Nephron (organoid): ENCODE data around the gene SUPT3H.

ENCODE experiments used
- H3K27ac Mint-ChIP-seq, 3 experiments: 2 replicates each; pipeline ENCODE4 v1.8.0; 2020; ENCODE audit warnings: mixed read lengths in 3 of 3, mild to moderate bottlenecking in 2 of 3, moderate library complexity in 1 of 3
- H3K27me3 Mint-ChIP-seq: 2 replicates; pipeline ENCODE4 v1.8.0; 2021; ENCODE audit warnings: low read depth, mild to moderate bottlenecking, moderate library complexity, mixed read lengths
- H3K36me3 Mint-ChIP-seq: 2 replicates; pipeline ENCODE4 v1.8.0; 2020; ENCODE audit warnings: low read depth, mixed read lengths
- H3K4me1 Mint-ChIP-seq: 2 replicates; pipeline ENCODE4 v1.8.0; 2020; ENCODE audit warnings: mixed read lengths
- H3K4me3 Mint-ChIP-seq, 3 experiments: 2 replicates each; pipeline ENCODE4 v1.8.0; 2020; ENCODE audit warnings: mild to moderate bottlenecking in 3 of 3, mixed read lengths in 3 of 3, moderate library complexity in 2 of 3
- H3K9me3 Mint-ChIP-seq: 2 replicates; pipeline ENCODE4 v1.8.0; 2020; ENCODE audit warnings: mixed read lengths
- CTCF ChIP-seq, 3 experiments: fragments of 200-600 bp; sonication (generic); IDR thresholded peaks; one replicate each; pipeline ENCODE4 v1.5.0; 2021; ENCODE audit warnings: antibody characterized with exemption in 3 of 3; ENCODE audit not compliant: unreplicated experiment in 3 of 3

Gene SUPT3H

GRCh38 chr6:44826025-44826676 is 551.6 kb downstream of the SUPT3H start:
- Mint-ChIP-seq H3K9me3 (no peaks in the 10 kb centered on the region), H3K36me3 (no peaks in the 10 kb centered on the region), H3K4me1 (peaks cover 23% of the 10 kb centered on the region), H3K27ac (peak overlapping the region; percentile 1 to 17 (median 5)), H3K4me3 (no peak overlapping the region), H3K27me3 (no peaks in the 10 kb centered on the region)
- no peak for TF ChIP-seq CTCF (IDR thresholded peaks at IDR 0.05; ENCODE audit: unreplicated experiment in 3 of 3)

- Mint-ChIP-seq H3K27me3 (no peaks in the 10 kb centered on the region), H3K4me1 (peaks cover 20% of the 10 kb centered on the region), H3K27ac (no peak overlapping the region), H3K9me3 (no peaks in the 10 kb centered on the region), H3K4me3 (no peak overlapping the region), H3K36me3 (no peaks in the 10 kb centered on the region)
- TF ChIP-seq CTCF (IDR thresholded peaks at IDR 0.05; ENCODE audit: unreplicated experiment in 3 of 3) = no peak
These were observed 552.5 kb downstream of the SUPT3H start for GRCh38 chr6:44825273-44825672.

- Mint-ChIP-seq H3K4me1 (peaks cover 15% of the 10 kb centered on the region), H3K27me3 (no peaks in the 10 kb centered on the region), H3K27ac (no peak overlapping the region), H3K4me3 (no peak overlapping the region), H3K9me3 (no peaks in the 10 kb centered on the region), H3K36me3 (no peaks in the 10 kb centered on the region)
- TF ChIP-seq CTCF (IDR thresholded peaks at IDR 0.05; ENCODE audit: unreplicated experiment in 3 of 3) = no peak
These were observed 553.2 kb downstream of the SUPT3H start for GRCh38 chr6:44824567-44824966.

- H3K27me3 Mint-ChIP-seq = no peaks in the 10 kb centered on the region
These were observed 557.0 kb downstream of the SUPT3H start for GRCh38 chr6:44820759-44821158.

GRCh38 chr6:44820321-44820720 is 557.4 kb downstream of the SUPT3H start:
- Mint-ChIP-seq H3K4me1 (no peaks in the 10 kb centered on the region), H3K27me3 (no peaks in the 10 kb centered on the region), H3K9me3 (peaks cover 4% of the 10 kb centered on the region), H3K36me3 (peaks cover 4% of the 10 kb centered on the region), H3K27ac (no peak overlapping the region), H3K4me3 (no peak overlapping the region)
- TF ChIP-seq CTCF (IDR thresholded peaks at IDR 0.05; ENCODE audit: unreplicated experiment in 3 of 3) = no peak

More at GRCh38 chr6:44820759-44821158, 557.0 kb downstream of the SUPT3H start:
- H3K36me3 Mint-ChIP-seq = peaks cover 4% of the 10 kb centered on the region
- no peak overlapping the region for H3K27ac Mint-ChIP-seq
- no peak overlapping the region for H3K4me3 Mint-ChIP-seq
- peaks cover 4% of the 10 kb centered on the region for H3K9me3 Mint-ChIP-seq
- TF ChIP-seq CTCF (IDR thresholded peaks at IDR 0.05; ENCODE audit: unreplicated experiment in 3 of 3) = no peak
- peaks cover 3% of the 10 kb centered on the region for H3K4me1 Mint-ChIP-seq

- H3K27ac Mint-ChIP-seq = no peak overlapping the region
These were observed 566.3 kb downstream of the SUPT3H start for GRCh38 chr6:44811456-44811855.

More at GRCh38 chr6:44811456-44811855, 566.3 kb downstream of the SUPT3H start:
- Mint-ChIP-seq H3K4me3 (no peak overlapping the region), H3K36me3 (no peaks in the 10 kb centered on the region), H3K27me3 (no peaks in the 10 kb centered on the region), H3K9me3 (peaks cover 1% of the 10 kb centered on the region), H3K4me1 (no peaks in the 10 kb centered on the region)
- no peak for TF ChIP-seq CTCF (IDR thresholded peaks at IDR 0.05; ENCODE audit: unreplicated experiment in 3 of 3)
